SK-N-MC (cell line): ENCODE measurements around the gene ADGRD2.

Experiments
- EZH2 ChIP-seq: fragments of 200-600 bp; sonication (generic); IDR thresholded peaks from one replicate; pipeline ENCODE4 v1.6.1; 2017; ENCODE audit warnings: antibody characterized with exemption
- FOXP2 ChIP-seq: optimal IDR thresholded peaks from 2 replicates; pipeline ENCODE3; 2011; ENCODE audit warnings: mild to moderate bottlenecking, moderate library complexity; ENCODE audit not compliant: insufficient read depth; ENCODE audit errors: extremely low read length, control extremely low read depth
- POLR2AphosphoS5 ChIP-seq: IDR thresholded peaks from 2 replicates; pipeline ENCODE4 v1.6.1; 2012; ENCODE audit warnings: mild to moderate bottlenecking, low read depth, low read length, borderline replicate concordance

DNA sequence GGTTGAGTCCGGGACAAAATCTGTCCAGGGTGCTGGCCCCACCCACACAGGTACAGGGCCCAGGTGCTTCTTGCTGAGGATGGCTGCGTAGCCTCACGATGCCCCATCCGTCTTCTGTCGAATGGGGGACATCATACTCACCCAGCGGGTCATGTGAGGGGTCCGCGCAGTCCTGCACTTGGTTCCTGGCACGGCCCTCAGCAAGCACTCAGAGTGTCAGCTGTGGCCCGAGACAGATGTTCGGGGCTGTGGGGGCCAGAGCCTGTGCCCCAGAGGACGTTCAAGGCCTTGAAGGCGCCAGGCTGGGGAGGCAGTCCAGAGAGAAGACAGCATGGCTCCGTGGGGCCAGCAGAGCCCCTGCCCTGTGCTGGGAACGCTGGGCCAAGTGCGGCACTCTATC, 29.1 kb downstream of the ADGRD2 start:
- TF ChIP-seq POLR2AphosphoS5 (no peak), EZH2 (no peak), FOXP2 (no peak)
